ENCODE data around the gene KRTAP5-6.

Gene KRTAP5-6

DNA sequence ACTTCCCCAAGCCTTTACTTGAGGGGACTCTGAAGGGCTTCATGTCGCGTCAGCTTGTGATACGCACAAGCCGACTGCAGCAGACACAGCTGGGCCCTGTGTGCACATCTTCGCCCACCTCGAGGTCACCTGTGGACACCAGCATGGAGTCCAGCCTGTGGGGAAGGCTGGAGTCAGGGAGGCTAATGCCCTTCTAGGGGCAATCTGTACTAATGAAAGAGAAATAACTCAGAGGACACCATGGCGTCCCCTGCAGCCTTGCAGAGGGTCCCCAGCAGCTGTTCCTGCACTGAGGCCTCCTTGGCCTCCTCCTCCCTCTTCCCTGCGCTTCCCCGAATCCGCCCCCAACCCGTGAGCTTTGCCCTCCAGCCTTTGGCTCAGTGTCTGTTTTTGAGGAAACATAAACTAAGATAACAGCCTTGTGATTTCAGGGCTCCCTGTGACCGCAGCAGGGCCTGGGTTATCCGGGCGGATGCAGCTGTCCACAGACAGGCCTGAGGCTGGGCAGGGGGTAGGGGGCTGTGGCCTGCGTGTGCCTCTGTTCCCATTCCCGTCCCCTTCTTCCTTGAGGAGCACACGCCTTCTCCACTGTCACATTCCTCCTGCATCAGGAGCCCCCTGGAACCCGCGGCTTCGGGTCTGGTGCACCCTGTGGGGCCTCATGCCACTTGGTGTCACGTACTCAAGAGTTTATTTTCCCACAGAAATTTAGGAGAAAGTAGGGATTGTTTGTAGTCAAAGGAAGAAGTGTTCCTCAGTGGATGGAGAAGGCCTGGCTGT lies 42.4 kb upstream of the KRTAP5-6 start:
- no peaks in the 10 kb centered on the region for H3K9me3 ChIP-seq (ENCODE audit: severe bottlenecking)
- TF ChIP-seq CTCF (IDR thresholded peaks at IDR 0.05; ENCODE audit: low read depth, low read length) = no peak
- peaks cover 94% of the 10 kb centered on the region for H3K27me3 ChIP-seq (ENCODE audit: insufficient read depth, low read depth, severe bottlenecking)
- no peak overlapping the region for H3K27ac ChIP-seq
- H3K4me3 ChIP-seq (ENCODE audit: low read depth, low read length) = no peak overlapping the region
- DNase-seq = no peak
- H3K36me3 ChIP-seq = no peaks in the 10 kb centered on the region

- no peak for DNase-seq
- no peaks in the 10 kb centered on the region for H3K9me3 ChIP-seq (ENCODE audit: severe bottlenecking)
- H3K36me3 ChIP-seq = no peaks in the 10 kb centered on the region
- TF ChIP-seq CTCF (IDR thresholded peaks at IDR 0.05; ENCODE audit: low read depth, low read length) = no peak
- H3K27me3 ChIP-seq (ENCODE audit: insufficient read depth, low read depth, severe bottlenecking) = peaks cover 94% of the 10 kb centered on the region
- H3K27ac ChIP-seq = no peak overlapping the region
- H3K4me3 ChIP-seq (ENCODE audit: low read depth, low read length) = no peak overlapping the region
Observed at GRCh38 chr11:1655168-1656060, 41.6 kb upstream of the KRTAP5-6 start.

- no peak for TF ChIP-seq CTCF (IDR thresholded peaks at IDR 0.05; ENCODE audit: low read depth, low read length)
Observed at GRCh38 chr11:1656061-1656441, 40.9 kb upstream of the KRTAP5-6 start.

GRCh38 chr11:1656670-1657069 lies 40.3 kb upstream of the KRTAP5-6 start:
- Histone ChIP-seq H3K27me3 (ENCODE audit: insufficient read depth, low read depth, severe bottlenecking) (peaks cover 82% of the 10 kb centered on the region), H3K9me3 (ENCODE audit: severe bottlenecking) (no peaks in the 10 kb centered on the region), H3K4me3 (ENCODE audit: low read depth, low read length) (no peak overlapping the region), H3K27ac (no peak overlapping the region), H3K36me3 (no peaks in the 10 kb centered on the region)
- no peak for TF ChIP-seq CTCF (IDR thresholded peaks at IDR 0.05; ENCODE audit: low read depth, low read length)
- no peak for DNase-seq

More at GRCh38 chr11:1656061-1656441, 40.9 kb upstream of the KRTAP5-6 start:
- Histone ChIP-seq H3K27ac (no peak overlapping the region), H3K4me3 (ENCODE audit: low read depth, low read length) (no peak overlapping the region), H3K9me3 (ENCODE audit: severe bottlenecking) (no peaks in the 10 kb centered on the region), H3K36me3 (no peaks in the 10 kb centered on the region), H3K27me3 (ENCODE audit: insufficient read depth, low read depth, severe bottlenecking) (peaks cover 88% of the 10 kb centered on the region)
- DNase-seq = no peak

DNA sequence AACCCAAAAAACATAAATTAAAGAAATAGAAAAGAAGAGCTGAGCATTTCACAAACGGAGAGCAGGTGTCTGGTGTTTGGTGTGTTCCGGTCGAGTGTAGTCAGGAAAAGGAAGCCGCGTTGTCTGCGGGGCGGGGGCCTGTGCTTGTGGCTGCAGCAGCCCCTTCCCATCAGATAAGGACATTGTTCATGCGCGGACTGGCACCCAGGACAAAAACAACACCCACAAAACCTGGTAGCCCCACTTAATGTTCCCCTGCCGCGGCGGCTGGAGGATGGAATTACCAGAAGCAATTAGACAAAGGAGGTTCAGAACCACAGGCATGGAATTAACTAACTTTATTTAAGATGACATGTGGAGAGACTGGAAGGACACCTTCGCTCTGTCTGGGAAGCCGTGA lies 37.5 kb upstream of the KRTAP5-6 start:
- Histone ChIP-seq H3K36me3 (no peaks in the 10 kb centered on the region), H3K9me3 (ENCODE audit: severe bottlenecking) (no peaks in the 10 kb centered on the region), H3K27me3 (ENCODE audit: insufficient read depth, low read depth, severe bottlenecking) (peaks cover 53% of the 10 kb centered on the region), H3K4me3 (ENCODE audit: low read depth, low read length) (no peak overlapping the region), H3K27ac (no peak overlapping the region)
- DNase-seq = no peak
- no peak for TF ChIP-seq CTCF (IDR thresholded peaks at IDR 0.05; ENCODE audit: low read depth, low read length)

Data from WERI-Rb-1 (cell line).